CD4-positive, alpha-beta T cell (primary cell): ENCODE data around the gene ARFGEF2. TPM values are rescaled to one million over a fixed set of nuclear protein-coding genes. Genes with fewer than 3 reads are reported as not detected.

Source experiments
- ATAC-seq: fragments of 200-7000 bp; cut with Tn5 transposase; one replicate; pipeline ENCODE4 v1.10.0; 2022; ENCODE audit warnings: mild to moderate bottlenecking; ENCODE audit not compliant: poor library complexity
- CTCF ChIA-PET: fragments of 350-600 bp; sonication (Branson Sonifier 250); formaldehyde crosslinking; loops from one replicate; lab custom pipeline; 2021; ENCODE audit warnings: antibody characterized with exemption, inconsistent platforms; lab: Charles Lee
- POLR2A ChIA-PET: fragments of 350-600 bp; sonication (Branson Sonifier 250); formaldehyde crosslinking; loops from one replicate; lab custom pipeline; 2021; ENCODE audit warnings: antibody characterized with exemption, inconsistent platforms; lab: Charles Lee
- DNase-seq, 14 experiments: peaks; one replicate each; pipeline ENCODE4 v3.0.0-alpha.2; 2013 to 2020; ENCODE audit warnings: mixed read lengths in 2 of 14
- H3K27ac ChIP-seq, 2 donors: one replicate each; pipeline versions ENCODE4 v1.5.1 to v1.7.0; 2013; ENCODE audit warnings: low read length in 2 of 2, low read depth in 1 of 2, mild to moderate bottlenecking in 1 of 2
- H3K27me3 ChIP-seq, 2 experiments: 1 replicate in 1 of 2; 2 replicates in 1 of 2; pipeline versions ENCODE4 v1.6.1 to v1.7.0; 2013; ENCODE audit warnings: low read length in 2 of 2, control low read depth in 1 of 2, mild to moderate bottlenecking in 1 of 2, moderate library complexity in 1 of 2; ENCODE audit not compliant: insufficient read depth in 2 of 2, control insufficient read depth in 1 of 2
- H3K36me3 ChIP-seq: one replicate; pipeline ENCODE4 v1.6.1; 2013; ENCODE audit warnings: low read length, control low read depth; ENCODE audit not compliant: insufficient read depth
- H3K4me1 ChIP-seq: one replicate; pipeline ENCODE4 v1.6.1; 2013; ENCODE audit warnings: low read length, control low read depth; ENCODE audit not compliant: insufficient read depth
- H3K4me3 ChIP-seq: one replicate; pipeline ENCODE4 v1.5.1; 2013; ENCODE audit warnings: mild to moderate bottlenecking, low read length, moderate library complexity
- H3K9me3 ChIP-seq, 2 experiments: 1 replicate in 1 of 2; 2 replicates in 1 of 2; pipeline versions ENCODE4 v1.6.1 to v1.7.0; 2013; ENCODE audit warnings: low read length in 2 of 2, mild to moderate bottlenecking in 2 of 2, control low read depth in 1 of 2, moderate library complexity in 1 of 2; ENCODE audit not compliant: control insufficient read depth in 1 of 2, insufficient read depth in 1 of 2
- H3K27ac Mint-ChIP-seq: one replicate; pipeline ENCODE4 v1.8.0; 2020; ENCODE audit warnings: mixed read lengths
- H3K27me3 Mint-ChIP-seq: one replicate; pipeline ENCODE4 v1.8.0; 2021; ENCODE audit warnings: mixed read lengths
- H3K36me3 Mint-ChIP-seq: one replicate; pipeline ENCODE4 v1.8.0; 2021; ENCODE audit warnings: low read depth, mixed read lengths
- H3K4me1 Mint-ChIP-seq: one replicate; pipeline ENCODE4 v1.8.0; 2021; ENCODE audit warnings: low read depth, mixed read lengths
- H3K4me3 Mint-ChIP-seq: one replicate; pipeline ENCODE4 v1.8.0; 2020; ENCODE audit warnings: mild to moderate bottlenecking, mixed read lengths
- H3K9me3 Mint-ChIP-seq: one replicate; pipeline ENCODE4 v1.8.0; 2020; ENCODE audit warnings: mixed read lengths
- intact Hi-C, 2 experiments: fragments of 100-400 bp; cut with DNase I in 1 of 2; cut with micrococcal nuclease in 1 of 2; formaldehyde crosslinking; loops; one replicate each; pipeline versions ENCODE4 v1.15.1 to v1.9.0; 2023 to 2025; cut with DNase I, micrococcal nuclease
- total RNA-seq, 174 experiments: library from RNA in 2 of 174; stranded (reverse) in 2 of 174; gene quantifications; one replicate each; pipeline ENCODE4 v1.2.3 and lab custom pipeline; 2021 to 2026
- TF ChIP-seq, protein P1 (sequence below): fragments of 200-600 bp; IDR thresholded peaks from one replicate; pipeline ENCODE4 v1.8.0; 2022; ENCODE audit warnings: antibody characterized with exemption, mild to moderate bottlenecking

The ARFGEF2 gene
- total RNA-seq, 2 experiments from 2014 or later, result 23.0 to 23.4 TPM

DNA sequence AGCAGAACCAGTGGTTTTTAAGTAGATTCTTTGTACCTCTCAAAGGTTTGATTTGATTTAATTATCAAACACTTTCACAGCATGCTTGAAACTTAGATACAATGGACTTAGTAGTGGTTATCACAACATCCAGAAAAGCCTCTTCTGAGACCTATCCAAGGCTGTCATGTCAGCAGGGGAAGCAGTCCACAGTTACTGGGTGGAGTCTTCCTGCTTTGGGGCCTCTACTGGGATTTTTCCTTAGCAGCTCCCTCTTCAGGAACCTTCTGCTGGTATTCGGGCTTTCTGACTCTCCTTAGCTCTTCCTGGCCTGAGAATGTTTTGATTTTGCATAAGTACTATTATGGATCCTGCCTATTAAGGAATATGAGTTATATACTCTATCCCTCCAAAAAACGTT is 36.0 kb downstream of the ARFGEF2 start:
- POLR2A ChIA-PET, result no interaction called here
- H3K27me3 ChIP-seq, result no peaks in the 10 kb centered on the region
- intact Hi-C loops, result no loop called here
- H3K27ac ChIP-seq, result no peak overlapping the region
- CTCF ChIA-PET, result no interaction called here
- TF ChIP-seq, protein P1, sequence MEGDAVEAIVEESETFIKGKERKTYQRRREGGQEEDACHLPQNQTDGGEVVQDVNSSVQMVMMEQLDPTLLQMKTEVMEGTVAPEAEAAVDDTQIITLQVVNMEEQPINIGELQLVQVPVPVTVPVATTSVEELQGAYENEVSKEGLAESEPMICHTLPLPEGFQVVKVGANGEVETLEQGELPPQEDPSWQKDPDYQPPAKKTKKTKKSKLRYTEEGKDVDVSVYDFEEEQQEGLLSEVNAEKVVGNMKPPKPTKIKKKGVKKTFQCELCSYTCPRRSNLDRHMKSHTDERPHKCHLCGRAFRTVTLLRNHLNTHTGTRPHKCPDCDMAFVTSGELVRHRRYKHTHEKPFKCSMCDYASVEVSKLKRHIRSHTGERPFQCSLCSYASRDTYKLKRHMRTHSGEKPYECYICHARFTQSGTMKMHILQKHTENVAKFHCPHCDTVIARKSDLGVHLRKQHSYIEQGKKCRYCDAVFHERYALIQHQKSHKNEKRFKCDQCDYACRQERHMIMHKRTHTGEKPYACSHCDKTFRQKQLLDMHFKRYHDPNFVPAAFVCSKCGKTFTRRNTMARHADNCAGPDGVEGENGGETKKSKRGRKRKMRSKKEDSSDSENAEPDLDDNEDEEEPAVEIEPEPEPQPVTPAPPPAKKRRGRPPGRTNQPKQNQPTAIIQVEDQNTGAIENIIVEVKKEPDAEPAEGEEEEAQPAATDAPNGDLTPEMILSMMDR, result no peak
- peaks cover 69% of the 10 kb centered on the region for H3K36me3 Mint-ChIP-seq
- ATAC-seq, result no peak
- DNase-seq, result no peak
- no peaks in the 10 kb centered on the region for H3K4me1 ChIP-seq
- H3K4me3 ChIP-seq, result no peak overlapping the region
- no peaks in the 10 kb centered on the region for H3K9me3 Mint-ChIP-seq
- no peaks in the 10 kb centered on the region for H3K27me3 Mint-ChIP-seq
- no peak overlapping the region for H3K27ac Mint-ChIP-seq
- no peaks in the 10 kb centered on the region for H3K4me1 Mint-ChIP-seq
- H3K9me3 ChIP-seq, result no peaks in the 10 kb centered on the region
- H3K36me3 ChIP-seq, result peaks cover 68% of the 10 kb centered on the region
- no peak overlapping the region for H3K4me3 Mint-ChIP-seq

DNA sequence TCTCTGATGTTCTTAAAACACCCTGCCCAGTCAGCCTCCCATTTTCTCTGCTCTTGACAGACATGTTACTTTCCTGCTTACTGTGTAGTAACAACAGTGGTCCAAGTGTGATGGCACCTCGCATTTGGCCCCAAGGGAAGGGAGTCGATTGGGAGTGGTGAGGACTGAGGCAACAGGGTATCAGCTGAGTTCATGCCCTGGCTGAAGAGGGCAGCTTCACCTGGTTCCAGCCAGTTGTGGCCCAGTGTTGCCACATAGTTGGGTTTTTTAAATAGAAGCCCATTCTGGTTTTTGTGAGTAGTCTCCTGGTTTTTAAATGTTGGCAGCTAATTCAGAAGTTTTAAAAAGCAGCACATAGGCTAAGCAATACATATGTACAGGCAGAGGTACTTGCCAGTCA is 37.2 kb downstream of the ARFGEF2 start:
- Histone ChIP-seq H3K27me3 (no peaks in the 10 kb centered on the region), H3K4me1 (no peaks in the 10 kb centered on the region), H3K9me3 (no peaks in the 10 kb centered on the region), H3K4me3 (no peak overlapping the region), H3K27ac (no peak overlapping the region), H3K36me3 (peaks cover 58% of the 10 kb centered on the region)
- Mint-ChIP-seq H3K27me3 (no peaks in the 10 kb centered on the region), H3K36me3 (peaks cover 70% of the 10 kb centered on the region), H3K4me1 (no peaks in the 10 kb centered on the region), H3K4me3 (no peak overlapping the region), H3K27ac (no peak overlapping the region), H3K9me3 (no peaks in the 10 kb centered on the region)
- CTCF ChIA-PET, result no interaction called here
- intact Hi-C loops, result no loop called here
- POLR2A ChIA-PET, result no interaction called here
- TF ChIP-seq, protein P1, result no peak
- no peak for ATAC-seq
- no peak for DNase-seq

DNA sequence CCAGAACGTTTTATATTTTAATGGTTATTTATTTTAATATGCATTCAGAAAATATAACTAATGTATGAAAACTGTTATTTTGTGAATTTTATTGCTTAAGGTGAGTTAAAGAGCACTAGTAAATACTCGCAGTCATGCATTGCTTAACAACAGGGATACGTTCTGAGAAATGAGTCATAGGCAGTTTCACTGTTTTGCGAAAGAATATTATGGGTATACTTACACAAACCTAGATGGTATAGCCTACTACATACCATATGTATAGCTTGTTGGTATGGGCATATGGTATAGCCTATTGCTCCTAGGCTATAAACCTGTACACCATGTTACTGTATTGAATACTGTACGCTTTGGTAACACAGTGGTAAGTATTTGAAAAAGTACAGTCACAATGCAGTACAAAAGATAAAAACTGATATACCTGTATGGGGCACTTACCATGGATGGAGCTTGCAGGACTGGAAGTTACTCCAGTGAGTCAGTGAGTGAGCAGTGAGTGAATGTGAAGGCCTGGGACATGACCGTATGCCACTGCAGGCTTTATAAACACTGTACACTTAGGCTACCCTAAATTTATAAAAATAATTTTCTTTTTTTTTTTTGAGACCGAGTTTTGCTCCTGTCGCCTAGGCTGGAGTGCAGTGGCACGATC is 38.5 kb downstream of the ARFGEF2 start:
- CTCF ChIA-PET, result no interaction called here
- no peak overlapping the region for H3K4me3 Mint-ChIP-seq
- no peak overlapping the region for H3K27ac Mint-ChIP-seq
- TF ChIP-seq, protein P1, result no peak
- Histone ChIP-seq H3K4me1 (no peaks in the 10 kb centered on the region), H3K4me3 (no peak overlapping the region), H3K9me3 (no peaks in the 10 kb centered on the region), H3K27me3 (no peaks in the 10 kb centered on the region), H3K27ac (no peak overlapping the region), H3K36me3 (peaks cover 53% of the 10 kb centered on the region)
- peaks cover 70% of the 10 kb centered on the region for H3K36me3 Mint-ChIP-seq
- no peaks in the 10 kb centered on the region for H3K9me3 Mint-ChIP-seq
- no peaks in the 10 kb centered on the region for H3K27me3 Mint-ChIP-seq
- POLR2A ChIA-PET, result no interaction called here
- intact Hi-C loops, result loop anchor here in 1 of 2 experiments (5.0 kb wide), 1 partner anchor 553 kb away; no protein-coding TSS in a partner anchor
- no peak for ATAC-seq
- DNase-seq, result no peak
- H3K4me1 Mint-ChIP-seq, result no peaks in the 10 kb centered on the region
